GM19023 (cell line): Measurements from ENCODE around the gene CCDC82.
A peak's percentile ranks its signal among the peaks of the same experiment; 100 is the strongest.
"Not testable (repeated sequence)": the region's sequence is repeated elsewhere in the genome, so short reads cannot be mapped to it uniquely, and the experiment has no call there.

Source experiments
- ATAC-seq: cut with Tn5 transposase; IDR thresholded peaks from one replicate; pipeline ENCODE4 v1.9.1; 2021; ENCODE audit warnings: mild to moderate bottlenecking, moderate library complexity; ENCODE audit not compliant: unreplicated experiment

The CCDC82 gene

GRCh38 chr11:96389720-96390487, at the start of gene CCDC82, which contains the start of gene JRKL:
Gene CCDC82 (minus strand): TSS chr11:96389912. CDS start chr11:96384747, 5,165 bp downstream.
Gene JRKL (plus strand): TSS chr11:96390013. CDS start chr11:96390650, 637 bp downstream.
- peak; percentile 96 for ATAC-seq

- not testable (repeated sequence) for ATAC-seq
Observed at GRCh38 chr11:96432654-96433053, 42.9 kb upstream of the CCDC82 start.

- ATAC-seq: no peak
Observed at GRCh38 chr11:96430668-96431067, 41.0 kb upstream of the CCDC82 start.

GRCh38 chr11:96424693-96425092, 35.0 kb upstream of the CCDC82 start:
- ATAC-seq: no peak

GRCh38 chr11:96413408-96413807, 23.7 kb upstream of the CCDC82 start:
- ATAC-seq: no peak

GRCh38 chr11:96412761-96413381, 23.2 kb upstream of the CCDC82 start:
- ATAC-seq: no peak

GRCh38 chr11:96411412-96411811, 21.7 kb upstream of the CCDC82 start:
- ATAC-seq: not testable (repeated sequence)

GRCh38 chr11:96400697-96401096, 11.0 kb upstream of the CCDC82 start:
- no peak for ATAC-seq

- no peak for ATAC-seq
Observed at GRCh38 chr11:96397863-96398262, 8.2 kb upstream of the CCDC82 start.

- no peak for ATAC-seq
Observed at GRCh38 chr11:96396637-96397036, 6.9 kb upstream of the CCDC82 start.

- no peak for ATAC-seq
Observed at GRCh38 chr11:96394773-96395172, 5.1 kb upstream of the CCDC82 start.

GRCh38 chr11:96393753-96394348, 4.1 kb upstream of the CCDC82 start:
- ATAC-seq: no peak

GRCh38 chr11:96391698-96392307, 2.1 kb upstream of the CCDC82 start:
- no peak for ATAC-seq

GRCh38 chr11:96390488-96390792, 728 bp upstream of the CCDC82 start:
- ATAC-seq: no peak

- ATAC-seq: peak; percentile 53
Observed at GRCh38 chr11:96388891-96389719, 607 bp downstream of the CCDC82 start.

- no peak for ATAC-seq
Observed at GRCh38 chr11:96385187-96385586, 4.5 kb downstream of the CCDC82 start.

GRCh38 chr11:96384156-96384555, 5.6 kb downstream of the CCDC82 start:
- no peak for ATAC-seq

- ATAC-seq: no peak
Observed at GRCh38 chr11:96376796-96377195, 12.9 kb downstream of the CCDC82 start.

GRCh38 chr11:96373826-96374225, 15.9 kb downstream of the CCDC82 start:
- no peak for ATAC-seq

- ATAC-seq: no peak
Observed at GRCh38 chr11:96367342-96367741, 22.4 kb downstream of the CCDC82 start.

- no peak for ATAC-seq
Observed at GRCh38 chr11:96366024-96366423, 23.7 kb downstream of the CCDC82 start.
